ENCODE measurements around the gene MRPL51. TPM values are rescaled to one million over a fixed set of nuclear protein-coding genes. Genes with fewer than 3 reads are reported as not detected.

The MRPL51 gene
- total and polyA plus RNA-seq, 10 of the 15 experiments (the other 5 are each of a cell fraction or from before 2014, with no cell fraction given): 137 to 1,202 (median 267) TPM

GRCh38 chr12:6470375-6471163 lies 22.5 kb downstream of the MRPL51 start, which contains the start of gene VAMP1 (continued):
- TF ChIP-seq ZSCAN29 (IDR thresholded peaks at IDR 0.05): 0 out of 2 replicates have a peak, but pooled peaks have one; percentile 14
- no peak for TF ChIP-seq MYB (IDR thresholded peaks at IDR 0.05; ENCODE audit: borderline replicate concordance, low read depth, low read length)
- TF ChIP-seq BCL3 (IDR thresholded peaks at IDR 0.05; ENCODE audit: borderline replicate concordance, insufficient read depth, low read depth, low read length, poor library complexity, severe bottlenecking): no peak
- TF ChIP-seq ZBTB4 (CRISPR knock-in tag; IDR thresholded peaks at IDR 0.05): no peak
- TF ChIP-seq CREB1 (IDR thresholded peaks at IDR 0.05; ENCODE audit: low read depth): peak; percentile 69; the same call in 1 of the 2 replicates
- TF ChIP-seq BCL11A (IDR thresholded peaks at IDR 0.05; ENCODE audit: low read depth, low read length): no peak
- TF ChIP-seq MYC (IDR thresholded peaks at IDR 0.05; ENCODE audit: insufficient read depth, insufficient read length, insufficient replicate concordance, low read length, severe bottlenecking): no peak
- peak; percentile 92 for TF ChIP-seq TCF12 (IDR thresholded peaks at IDR 0.05; ENCODE audit: low read depth, low read length)
- no peak for TF ChIP-seq ZNF217 (IDR thresholded peaks at IDR 0.05)
- TF ChIP-seq ASH2L (IDR thresholded peaks at IDR 0.05; ENCODE audit: borderline replicate concordance, low read depth): no peak
- peak; percentile 16 for TF ChIP-seq RELA (IDR thresholded peaks at IDR 0.05; ENCODE audit: borderline replicate concordance, partially characterized antibody)
- TF ChIP-seq, protein P1, sequence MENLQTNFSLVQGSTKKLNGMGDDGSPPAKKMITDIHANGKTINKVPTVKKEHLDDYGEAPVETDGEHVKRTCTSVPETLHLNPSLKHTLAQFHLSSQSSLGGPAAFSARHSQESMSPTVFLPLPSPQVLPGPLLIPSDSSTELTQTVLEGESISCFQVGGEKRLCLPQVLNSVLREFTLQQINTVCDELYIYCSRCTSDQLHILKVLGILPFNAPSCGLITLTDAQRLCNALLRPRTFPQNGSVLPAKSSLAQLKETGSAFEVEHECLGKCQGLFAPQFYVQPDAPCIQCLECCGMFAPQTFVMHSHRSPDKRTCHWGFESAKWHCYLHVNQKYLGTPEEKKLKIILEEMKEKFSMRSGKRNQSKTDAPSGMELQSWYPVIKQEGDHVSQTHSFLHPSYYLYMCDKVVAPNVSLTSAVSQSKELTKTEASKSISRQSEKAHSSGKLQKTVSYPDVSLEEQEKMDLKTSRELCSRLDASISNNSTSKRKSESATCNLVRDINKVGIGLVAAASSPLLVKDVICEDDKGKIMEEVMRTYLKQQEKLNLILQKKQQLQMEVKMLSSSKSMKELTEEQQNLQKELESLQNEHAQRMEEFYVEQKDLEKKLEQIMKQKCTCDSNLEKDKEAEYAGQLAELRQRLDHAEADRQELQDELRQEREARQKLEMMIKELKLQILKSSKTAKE (IDR thresholded peaks at IDR 0.05; ENCODE audit: low read depth, poor library complexity, severe bottlenecking): peak; percentile 15
- TF ChIP-seq IKZF2 (IDR thresholded peaks at IDR 0.05): peak; percentile 11 to 15; a peak in 1 of 4 replicates
- no peak for TF ChIP-seq BCLAF1 (IDR thresholded peaks at IDR 0.05)
- TF ChIP-seq CHD4 (IDR thresholded peaks at IDR 0.05): no peak
- peak; percentile 73 for TF ChIP-seq ZNF207 (IDR thresholded peaks at IDR 0.05; ENCODE audit: borderline replicate concordance)
- no peak for TF ChIP-seq KDM1A (IDR thresholded peaks at IDR 0.05; ENCODE audit: borderline replicate concordance)
- TF ChIP-seq SMAD1 (IDR thresholded peaks at IDR 0.05; ENCODE audit: low read depth, partially characterized antibody): peak; percentile 83
- peak; percentile 49; the same call in 1 of the 2 replicates for TF ChIP-seq GATAD2B (conservative IDR thresholded peaks at IDR 0.05; ENCODE audit: low read depth)
- 0 out of 2 replicates have a peak, but pooled peaks have one; percentile 5 for TF ChIP-seq MEF2A (IDR thresholded peaks at IDR 0.05; ENCODE audit: insufficient read depth, low read depth, low read length)

Data from GM12878 (cell line).